Prostate gland (tissue), 2 donors: Measurements from ENCODE around the gene GRM6.

Experiments used
- POLR2A ChIP-seq: fragments of 450-650 bp; IDR thresholded peaks from one replicate; pipeline ENCODE4 v1.6.1; 2016; ENCODE audit warnings: antibody characterized with exemption, mild to moderate bottlenecking
- TF ChIP-seq, protein P1 (sequence below), 4 experiments: fragments of 200-600 bp in 2 of 4; fragments of 450-650 bp in 2 of 4; sonication (generic) in 2 of 4; IDR thresholded peaks; 1 replicate in 3 of 4; 2 replicates in 1 of 4; pipeline ENCODE4 v1.5.1; 2016 to 2019; ENCODE audit warnings: antibody characterized with exemption in 4 of 4, mild to moderate bottlenecking in 2 of 4, moderate library complexity in 2 of 4

DNA sequence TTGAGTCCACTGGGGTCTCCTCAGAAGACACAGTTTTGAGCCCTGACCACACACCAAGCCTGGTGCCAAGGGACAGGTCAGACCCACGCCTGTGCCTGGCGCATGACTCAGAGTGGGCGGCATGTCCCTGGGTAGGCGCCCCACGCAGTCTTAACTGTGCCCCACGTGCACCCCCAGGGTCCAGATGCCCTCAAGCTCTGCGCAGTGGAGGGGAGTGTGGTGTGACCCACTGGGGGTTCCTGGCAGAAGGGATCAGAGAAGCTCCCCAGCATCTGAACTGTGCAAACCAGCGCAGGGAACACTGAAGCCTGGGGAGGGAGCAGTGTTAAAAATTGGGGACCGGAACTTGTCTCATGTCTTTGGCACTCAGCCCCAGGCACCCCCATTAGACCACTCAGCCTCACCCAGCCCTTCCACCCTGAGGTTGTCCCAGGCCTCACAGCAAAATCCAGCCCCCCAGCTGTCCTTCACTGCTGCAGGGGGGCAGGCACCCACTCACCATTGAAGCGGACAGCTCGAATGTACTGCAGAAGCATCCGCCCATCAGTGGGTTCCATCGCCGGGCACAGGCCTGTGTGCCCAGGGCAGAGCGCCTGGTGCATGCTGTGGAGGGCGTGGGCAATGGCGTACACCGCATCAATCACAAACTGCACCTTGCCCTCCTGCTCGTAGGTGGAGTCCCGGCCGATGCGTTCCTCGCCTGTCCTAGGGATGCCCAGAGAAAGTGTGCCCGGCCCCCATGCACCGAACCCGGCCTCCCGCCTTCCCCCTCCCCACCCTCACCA lies 6.5 kb downstream of the GRM6 start:
- TF ChIP-seq, protein P1, sequence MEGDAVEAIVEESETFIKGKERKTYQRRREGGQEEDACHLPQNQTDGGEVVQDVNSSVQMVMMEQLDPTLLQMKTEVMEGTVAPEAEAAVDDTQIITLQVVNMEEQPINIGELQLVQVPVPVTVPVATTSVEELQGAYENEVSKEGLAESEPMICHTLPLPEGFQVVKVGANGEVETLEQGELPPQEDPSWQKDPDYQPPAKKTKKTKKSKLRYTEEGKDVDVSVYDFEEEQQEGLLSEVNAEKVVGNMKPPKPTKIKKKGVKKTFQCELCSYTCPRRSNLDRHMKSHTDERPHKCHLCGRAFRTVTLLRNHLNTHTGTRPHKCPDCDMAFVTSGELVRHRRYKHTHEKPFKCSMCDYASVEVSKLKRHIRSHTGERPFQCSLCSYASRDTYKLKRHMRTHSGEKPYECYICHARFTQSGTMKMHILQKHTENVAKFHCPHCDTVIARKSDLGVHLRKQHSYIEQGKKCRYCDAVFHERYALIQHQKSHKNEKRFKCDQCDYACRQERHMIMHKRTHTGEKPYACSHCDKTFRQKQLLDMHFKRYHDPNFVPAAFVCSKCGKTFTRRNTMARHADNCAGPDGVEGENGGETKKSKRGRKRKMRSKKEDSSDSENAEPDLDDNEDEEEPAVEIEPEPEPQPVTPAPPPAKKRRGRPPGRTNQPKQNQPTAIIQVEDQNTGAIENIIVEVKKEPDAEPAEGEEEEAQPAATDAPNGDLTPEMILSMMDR (IDR thresholded peaks at IDR 0.05) = no peak
- TF ChIP-seq POLR2A = no peak
